ENCODE results near the gene PCGF6.

PCGF6 gene

GRCh38 chr10:103257812-103258211 lies 93.1 kb downstream of the PCGF6 start:
- DNase-seq (ENCODE audit: low read depth in 3 of 3) = no peak

- no peak for DNase-seq (ENCODE audit: low read depth in 3 of 3)
Measured at GRCh38 chr10:103256613-103257012, 94.3 kb downstream of the PCGF6 start.

DNA sequence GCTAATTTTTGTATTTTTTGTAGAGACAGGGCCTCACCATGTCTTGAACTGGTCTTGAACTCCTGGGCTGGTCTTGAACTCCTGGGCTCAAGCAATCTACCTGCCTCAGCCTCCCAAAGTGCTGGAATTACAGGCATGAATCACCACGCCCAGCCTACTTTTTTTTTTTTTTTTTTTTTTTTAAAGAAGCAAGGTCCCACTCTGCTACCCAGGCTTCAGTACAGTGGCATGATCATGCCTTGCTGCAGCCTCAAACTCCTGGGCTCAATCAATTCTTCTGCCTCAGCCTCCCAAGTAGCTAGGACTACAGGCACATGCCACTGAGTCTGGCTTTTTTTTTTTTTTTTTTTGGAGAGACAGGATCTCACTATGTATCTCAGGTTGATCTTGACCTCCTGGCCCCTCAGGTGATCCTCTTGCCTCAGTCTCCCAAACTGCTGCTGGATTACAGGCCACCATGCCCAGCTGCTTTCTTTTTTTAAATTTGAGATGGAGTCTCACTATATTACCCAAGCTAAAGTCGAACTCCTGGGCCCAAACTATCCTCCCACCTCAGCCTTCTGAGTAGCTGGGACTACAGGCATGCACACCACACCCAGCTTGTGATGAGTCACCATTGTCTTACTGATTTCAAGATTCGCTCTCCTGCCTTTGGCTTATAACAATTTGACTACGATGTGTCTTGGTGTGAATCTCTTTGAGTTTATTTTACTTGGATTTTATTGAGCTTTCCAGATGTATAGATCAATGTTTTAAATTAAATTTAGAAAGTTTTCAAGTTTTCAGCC lies 96.2 kb downstream of the PCGF6 start:
- DNase-seq (ENCODE audit: low read depth in 3 of 3) = no peak

DNA sequence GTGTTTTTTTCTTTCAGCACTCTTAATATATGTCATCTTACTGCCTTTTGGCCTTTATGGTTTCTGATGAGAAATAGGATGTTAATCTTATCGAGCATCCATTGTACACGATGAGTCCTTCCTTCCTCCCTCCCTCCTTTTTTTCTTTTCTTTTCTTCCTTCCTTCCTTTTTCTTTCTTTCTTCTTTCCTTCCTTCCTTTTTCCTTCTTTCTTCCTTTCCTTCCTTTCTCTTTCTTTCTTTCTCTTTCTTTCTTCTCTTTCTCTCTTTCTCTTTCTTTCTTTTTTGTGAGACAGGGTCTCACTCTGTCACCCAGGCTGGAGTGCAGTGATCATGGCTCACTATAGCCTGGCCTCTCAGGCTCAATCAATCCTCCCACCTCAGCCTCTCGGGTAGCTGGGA lies 96.8 kb downstream of the PCGF6 start:
- DNase-seq (ENCODE audit: low read depth in 3 of 3) = no peak
